SJCRH30 (cell line): ENCODE results near the gene FAM222A. TPM values are rescaled to one million over a fixed set of nuclear protein-coding genes. Genes with fewer than 3 reads are reported as not detected.

ENCODE experiments used
- DNase-seq, 2 experiments: peaks; one replicate each; pipeline ENCODE4 v3.0.0-alpha.2; 2015 to 2020
- H3K27ac ChIP-seq: fragments of 250-450 bp; sonication (Bioruptor Pico); 2 replicates; pipeline ENCODE4 v1.5.1; 2020; ENCODE audit warnings: mild to moderate bottlenecking, moderate library complexity
- H3K27me3 ChIP-seq: fragments of 250-450 bp; sonication (Bioruptor Pico); 2 replicates; pipeline ENCODE4 v1.5.1; 2020; ENCODE audit warnings: mild to moderate bottlenecking, moderate library complexity
- H3K36me3 ChIP-seq: fragments of 250-450 bp; sonication (Bioruptor Pico); 2 replicates; pipeline ENCODE4 v1.5.1; 2020; ENCODE audit warnings: mild to moderate bottlenecking, moderate library complexity
- H3K4me1 ChIP-seq: fragments of 250-450 bp; sonication (Bioruptor Pico); 2 replicates; pipeline ENCODE4 v1.5.1; 2020; ENCODE audit warnings: mild to moderate bottlenecking, moderate library complexity
- H3K4me3 ChIP-seq: fragments of 250-450 bp; sonication (Bioruptor Pico); 2 replicates; pipeline ENCODE4 v1.5.1; 2020; ENCODE audit warnings: mild to moderate bottlenecking, moderate library complexity
- H3K9me3 ChIP-seq: fragments of 250-450 bp; sonication (Bioruptor Pico); replicated peaks from 2 replicates; pipeline ENCODE4 v1.5.1; 2020; ENCODE audit warnings: mild to moderate bottlenecking, moderate library complexity
- total RNA-seq: library from RNA; depleted of rRNA; stranded (reverse); fragments of >200 nt; shearing (Covaris generic); gene quantifications from 2 replicates; pipeline ENCODE4 v1.2.3, GENCODE V29; 2014; rRNA removed

The FAM222A gene
- total RNA-seq = 17.5 and 18.9 TPM in 2 replicates

- peak; percentile 95 to 96 for DNase-seq
- Histone ChIP-seq H3K27ac (peak within 1 kb of the TSS; percentile 28; the same call in 1 of the 2 replicates), H3K36me3 (no peaks in the 10 kb centered on the region), H3K27me3 (peaks cover 5% of the 10 kb centered on the region; the same call in 1 of the 2 replicates), H3K4me3 (peak within 1 kb of the TSS; percentile 76), H3K9me3 (no peaks in the 10 kb centered on the region), H3K4me1 (peaks cover 20% of the 10 kb centered on the region)
Observed at GRCh38 chr12:109713187-109714070, at the start of gene FAM222A. TSS of gene FAM222A (plus strand) at chr12:109713825. CDS start at chr12:109744147, 30,322 bp downstream.

- Histone ChIP-seq H3K27ac (no peak overlapping the region), H3K9me3 (0 out of 2 replicates have a peak, but pooled peaks cover 5% of the 10 kb centered on the region), H3K36me3 (no peaks in the 10 kb centered on the region), H3K4me3 (no peak overlapping the region), H3K27me3 (no peaks in the 10 kb centered on the region), H3K4me1 (no peaks in the 10 kb centered on the region)
- DNase-seq = no peak
Observed at GRCh38 chr12:109664402-109664801, 49.2 kb upstream of the FAM222A start.

GRCh38 chr12:109666068-109666467, 47.6 kb upstream of the FAM222A start:
- Histone ChIP-seq H3K9me3 (0 out of 2 replicates have a peak, but pooled peaks cover 5% of the 10 kb centered on the region), H3K27ac (no peak overlapping the region), H3K4me1 (no peaks in the 10 kb centered on the region), H3K36me3 (no peaks in the 10 kb centered on the region), H3K4me3 (no peak overlapping the region), H3K27me3 (no peaks in the 10 kb centered on the region)
- DNase-seq = no peak

- H3K36me3 ChIP-seq = no peaks in the 10 kb centered on the region
- no peak overlapping the region for H3K4me3 ChIP-seq
- DNase-seq = no peak
Observed at GRCh38 chr12:109670731-109671130, 42.9 kb upstream of the FAM222A start.

GRCh38 chr12:109671502-109671901, 42.1 kb upstream of the FAM222A start:
- no peaks in the 10 kb centered on the region for H3K36me3 ChIP-seq
- no peak overlapping the region for H3K4me3 ChIP-seq
- H3K27me3 ChIP-seq = no peaks in the 10 kb centered on the region
- H3K4me1 ChIP-seq = no peaks in the 10 kb centered on the region
- DNase-seq = no peak
- H3K9me3 ChIP-seq = no peaks in the 10 kb centered on the region
- no peak overlapping the region for H3K27ac ChIP-seq

More at GRCh38 chr12:109670731-109671130, 42.9 kb upstream of the FAM222A start:
- no peaks in the 10 kb centered on the region for H3K4me1 ChIP-seq
- H3K27ac ChIP-seq = no peak overlapping the region
- H3K27me3 ChIP-seq = no peaks in the 10 kb centered on the region
- H3K9me3 ChIP-seq = no peaks in the 10 kb centered on the region

- Histone ChIP-seq H3K9me3 (no peaks in the 10 kb centered on the region), H3K4me3 (no peak overlapping the region), H3K36me3 (no peaks in the 10 kb centered on the region), H3K27me3 (no peaks in the 10 kb centered on the region), H3K4me1 (no peaks in the 10 kb centered on the region), H3K27ac (no peak overlapping the region)
- no peak for DNase-seq
Observed at GRCh38 chr12:109673379-109673778, 40.2 kb upstream of the FAM222A start.

- Histone ChIP-seq H3K27ac (no peak overlapping the region), H3K9me3 (no peaks in the 10 kb centered on the region), H3K27me3 (no peaks in the 10 kb centered on the region), H3K36me3 (no peaks in the 10 kb centered on the region), H3K4me3 (no peak overlapping the region), H3K4me1 (no peaks in the 10 kb centered on the region)
- DNase-seq = no peak
Observed at GRCh38 chr12:109673884-109674283, 39.7 kb upstream of the FAM222A start.

GRCh38 chr12:109675411-109675810, 38.2 kb upstream of the FAM222A start:
- Histone ChIP-seq H3K27me3 (no peaks in the 10 kb centered on the region), H3K36me3 (no peaks in the 10 kb centered on the region), H3K9me3 (no peaks in the 10 kb centered on the region), H3K4me3 (no peak overlapping the region), H3K27ac (no peak overlapping the region), H3K4me1 (no peaks in the 10 kb centered on the region)
- no peak for DNase-seq

GRCh38 chr12:109677279-109677691, 36.3 kb upstream of the FAM222A start:
- no peak overlapping the region for H3K27ac ChIP-seq
- H3K27me3 ChIP-seq = no peaks in the 10 kb centered on the region
- H3K4me1 ChIP-seq = no peaks in the 10 kb centered on the region
- H3K36me3 ChIP-seq = no peaks in the 10 kb centered on the region
- H3K4me3 ChIP-seq = no peak overlapping the region
- no peaks in the 10 kb centered on the region for H3K9me3 ChIP-seq
- DNase-seq = no peak

- DNase-seq = no peak
- Histone ChIP-seq H3K9me3 (no peaks in the 10 kb centered on the region), H3K27me3 (no peaks in the 10 kb centered on the region; the same call in 1 of the 2 replicates)
Observed at GRCh38 chr12:109678719-109679118, 34.9 kb upstream of the FAM222A start.

GRCh38 chr12:109679501-109680263, 33.9 kb upstream of the FAM222A start:
- Histone ChIP-seq H3K27ac (no peak overlapping the region), H3K4me3 (no peak overlapping the region), H3K36me3 (no peaks in the 10 kb centered on the region), H3K4me1 (no peaks in the 10 kb centered on the region), H3K27me3 (no peaks in the 10 kb centered on the region; the same call in 1 of the 2 replicates), H3K9me3 (no peaks in the 10 kb centered on the region)
- DNase-seq = no peak

More at GRCh38 chr12:109678719-109679118, 34.9 kb upstream of the FAM222A start:
- H3K4me3 ChIP-seq = no peak overlapping the region
- no peaks in the 10 kb centered on the region for H3K4me1 ChIP-seq
- H3K27ac ChIP-seq = no peak overlapping the region
- H3K36me3 ChIP-seq = no peaks in the 10 kb centered on the region

- Histone ChIP-seq H3K27ac (no peak overlapping the region), H3K27me3 (no peaks in the 10 kb centered on the region; the same call in 1 of the 2 replicates), H3K36me3 (no peaks in the 10 kb centered on the region), H3K4me1 (no peaks in the 10 kb centered on the region), H3K4me3 (no peak overlapping the region), H3K9me3 (no peaks in the 10 kb centered on the region)
- peak in 1 of 2 experiments; percentile 21 for DNase-seq
Observed at GRCh38 chr12:109680264-109681005, 33.2 kb upstream of the FAM222A start.

- Histone ChIP-seq H3K27ac (no peak overlapping the region), H3K4me3 (no peak overlapping the region), H3K4me1 (no peaks in the 10 kb centered on the region), H3K36me3 (no peaks in the 10 kb centered on the region), H3K27me3 (no peaks in the 10 kb centered on the region; the same call in 1 of the 2 replicates), H3K9me3 (no peaks in the 10 kb centered on the region)
- no peak for DNase-seq
Observed at GRCh38 chr12:109681986-109682707, 31.5 kb upstream of the FAM222A start.

GRCh38 chr12:109682708-109683060, 30.9 kb upstream of the FAM222A start:
- Histone ChIP-seq H3K27ac (no peak overlapping the region), H3K27me3 (no peaks in the 10 kb centered on the region; the same call in 1 of the 2 replicates), H3K4me3 (no peak overlapping the region), H3K9me3 (no peaks in the 10 kb centered on the region), H3K4me1 (no peaks in the 10 kb centered on the region), H3K36me3 (no peaks in the 10 kb centered on the region)
- no peak for DNase-seq
